ENCODE measurements around the gene APRT. TPM values are rescaled to one million over a fixed set of nuclear protein-coding genes. Genes with fewer than 3 reads are reported as not detected.

APRT gene
- total and polyA plus RNA-seq, 8 donors: 38.8 to 88.2 (median 68.4) TPM

DNA sequence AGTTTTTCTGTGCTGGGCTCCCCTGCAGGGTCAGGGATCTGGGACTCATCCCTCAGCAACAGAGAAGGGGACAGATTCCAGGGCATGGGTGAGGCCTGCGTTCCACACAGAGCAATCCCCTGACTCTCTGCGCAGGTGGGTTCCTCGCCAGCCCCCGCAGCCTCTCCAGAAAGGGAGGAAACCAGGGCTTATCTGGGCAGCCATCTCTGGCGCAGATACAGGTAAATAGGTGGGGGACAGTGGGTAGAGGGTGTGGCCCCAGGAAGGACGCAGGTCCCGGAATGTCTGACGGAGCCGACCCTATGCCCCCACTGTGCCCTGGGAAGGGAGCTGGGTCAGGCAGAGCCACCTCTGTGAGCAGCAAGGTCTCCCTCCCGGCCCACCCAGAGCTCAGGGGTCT is 49.9 kb downstream of the APRT start:
- DNase-seq: no peak

GRCh38 chr16:88761143-88761534 is 50.6 kb downstream of the APRT start:
- TF ChIP-seq CTCF (IDR thresholded peaks at IDR 0.05): no peak
- WGBS, 2 donors: 77 to 90% methylated on average over 11 of the region's 11 CpGs
- Histone ChIP-seq H3K36me3 (no peaks in the 10 kb centered on the region), H3K9me3 (no peaks in the 10 kb centered on the region), H3K27me3 (no peaks in the 10 kb centered on the region), H3K27ac (no peak overlapping the region), H3K4me3 (no peak overlapping the region), H3K4me1 (no peaks in the 10 kb centered on the region)
- ATAC-seq (no peak), FAIRE-seq (no peak), DNase-seq (no peak)
- intact Hi-C loops (cut with DNase I): no loop called here

More for the DNA sequence above, 49.9 kb downstream of the APRT start:
- Histone ChIP-seq H3K9me3 (no peaks in the 10 kb centered on the region), H3K4me1 (no peaks in the 10 kb centered on the region), H3K36me3 (no peaks in the 10 kb centered on the region), H3K4me3 (no peak overlapping the region), H3K27ac (peak overlapping the region in 1 of 4 donors; percentile 58), H3K27me3 (no peaks in the 10 kb centered on the region)
- 56 to 66% methylated on average over 9 to 10 of the region's 10 CpGs for WGBS, 2 donors
- ATAC-seq (no peak), FAIRE-seq (no peak)
- intact Hi-C loops (cut with DNase I): no loop called here
- no peak for TF ChIP-seq CTCF (IDR thresholded peaks at IDR 0.05)

- TF ChIP-seq CTCF (IDR thresholded peaks at IDR 0.05): no peak
- FAIRE-seq (no peak), DNase-seq (peak in 1 of 6 donors; percentile 71), ATAC-seq (peak in 3 of 4 donors; percentile 3 to 45 (median 31))
- H3K4me3 ChIP-seq: no peak overlapping the region
- H3K36me3 ChIP-seq: no peaks in the 10 kb centered on the region
- H3K4me1 ChIP-seq: no peaks in the 10 kb centered on the region
- no peaks in the 10 kb centered on the region for H3K9me3 ChIP-seq
- intact Hi-C loops (cut with DNase I): no loop called here
- peak overlapping the region in 3 of 4 donors; percentile 11 to 49 (median 27) for H3K27ac ChIP-seq
- no peaks in the 10 kb centered on the region for H3K27me3 ChIP-seq
- WGBS, 2 donors: 49 to 66% methylated on average over 24 of the region's 24 CpGs
Observed at GRCh38 chr16:88760424-88761142, 51.1 kb downstream of the APRT start.

DNA sequence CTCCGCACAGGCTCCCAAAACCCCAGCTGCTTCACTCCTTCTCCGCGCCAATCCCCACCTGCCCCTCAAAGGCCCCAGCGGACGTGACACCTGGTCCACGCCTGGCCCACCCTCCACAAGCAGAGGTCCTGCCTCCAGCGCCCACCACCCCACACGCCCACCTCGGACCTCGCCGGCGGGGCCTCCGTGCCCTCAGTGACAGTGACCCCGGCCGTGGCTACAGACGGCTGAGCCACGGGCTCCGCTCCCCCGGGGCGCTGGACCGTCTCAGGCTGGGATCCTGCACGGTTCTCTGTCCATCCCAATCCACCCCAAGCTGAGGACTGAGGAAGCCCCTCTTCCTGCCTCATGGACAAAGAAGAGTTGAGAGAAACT is 51.8 kb downstream of the APRT start:
- ATAC-seq: no peak
- Histone ChIP-seq H3K27ac (peak overlapping the region in 2 of 4 donors; percentile 27 to 49), H3K27me3 (no peaks in the 10 kb centered on the region), H3K4me1 (no peaks in the 10 kb centered on the region), H3K4me3 (no peak overlapping the region), H3K36me3 (no peaks in the 10 kb centered on the region), H3K9me3 (no peaks in the 10 kb centered on the region)
- DNase-seq: no peak
- FAIRE-seq: no peak
- 88 to 93% methylated on average over 20 to 22 of the region's 22 CpGs for WGBS, 2 donors
- intact Hi-C loops (cut with DNase I): no loop called here
- no peak for TF ChIP-seq CTCF (IDR thresholded peaks at IDR 0.05)

Other genes starting within 250 kb of the APRT start
- 10 to 100 TPM; 12.2 to 19.6 (median 16.6) TPM for gene ZC3H18, start 241.5 kb downstream of the APRT start, total RNA-seq
- gene ZC3H18, start 241.5 kb downstream of the APRT start, polyA plus RNA-seq: 10 to 100 TPM; 19.1 to 27.6 TPM
- gene IL17C, start 173.4 kb downstream of the APRT start, total RNA-seq: not detected
- gene IL17C, start 173.4 kb downstream of the APRT start, polyA plus RNA-seq: under 1 TPM in 1 of 2 donors, not detected in 1; 0.14 TPM
- gene CYBA, start 160.9 kb downstream of the APRT start, total RNA-seq: 100 to 1,000 TPM in 2 of 6 donors, 10 to 100 TPM in 4; 38.0 to 135 (median 58.8) TPM
- 10 to 100 TPM; 63.3 to 85.9 TPM for gene CYBA, start 160.9 kb downstream of the APRT start, polyA plus RNA-seq
- 10 to 100 TPM; 12.7 to 20.7 (median 15.3) TPM for gene MVD, start 148.8 kb downstream of the APRT start, total RNA-seq
- 10 to 100 TPM; 41.8 to 46.6 TPM for gene MVD, start 148.8 kb downstream of the APRT start, polyA plus RNA-seq
- 1 to 10 TPM in 1 of 6 donors, under 1 TPM in 5; 0.19 to 1.9 (median 0.69) TPM for gene SNAI3, start 125.4 kb downstream of the APRT start, total RNA-seq
- gene SNAI3, start 125.4 kb downstream of the APRT start, polyA plus RNA-seq: 1 to 10 TPM in 1 of 2 donors, under 1 TPM in 1; 0.72 to 1.2 TPM
- gene RNF166, start 105.5 kb downstream of the APRT start, total RNA-seq: 10 to 100 TPM in 4 of 6 donors, 1 to 10 TPM in 2; 9.7 to 18.0 (median 10.9) TPM
- 10 to 100 TPM; 23.4 to 40.9 TPM for gene RNF166, start 105.5 kb downstream of the APRT start, polyA plus RNA-seq
- gene CTU2, start 105.4 kb downstream of the APRT start, total RNA-seq: 10 to 100 TPM in 3 of 6 donors, 1 to 10 TPM in 3; 8.1 to 13.3 (median 10.0) TPM
- gene CTU2, start 105.4 kb downstream of the APRT start, polyA plus RNA-seq: 10 to 100 TPM; 20.3 to 21.9 TPM
- 10 to 100 TPM; 16.3 to 72.0 (median 23.9) TPM for gene PIEZO1, start 26.7 kb downstream of the APRT start, total RNA-seq
- gene PIEZO1, start 26.7 kb downstream of the APRT start, polyA plus RNA-seq: 100 to 1,000 TPM; 189 to 255 TPM
- gene CDT1, start 8.1 kb downstream of the APRT start, total RNA-seq: 1 to 10 TPM in 4 of 6 donors, under 1 TPM in 2; 0.12 to 1.8 (median 1.4) TPM
- under 1 TPM; 0.30 to 0.35 TPM for gene CDT1, start 8.1 kb downstream of the APRT start, polyA plus RNA-seq
- gene GALNS, start 45.0 kb upstream of the APRT start, total RNA-seq: 10 to 100 TPM in 2 of 6 donors, 1 to 10 TPM in 4; 5.7 to 19.2 (median 7.2) TPM
- gene GALNS, start 45.0 kb upstream of the APRT start, polyA plus RNA-seq: 10 to 100 TPM; 18.0 to 26.1 TPM
- gene TRAPPC2L, start 45.2 kb upstream of the APRT start, total RNA-seq: 10 to 100 TPM; 16.0 to 35.5 (median 23.0) TPM
- 10 to 100 TPM; 49.2 to 55.2 TPM for gene TRAPPC2L, start 45.2 kb upstream of the APRT start, polyA plus RNA-seq
- gene PABPN1L, start 54.7 kb upstream of the APRT start, total RNA-seq: under 1 TPM in 3 of 6 donors, not detected in 3; 0.23 to 0.35 (median 0.24) TPM
- gene PABPN1L, start 54.7 kb upstream of the APRT start, polyA plus RNA-seq: under 1 TPM; 0.63 to 0.65 TPM
- gene CBFA2T3, start 165.3 kb upstream of the APRT start, total RNA-seq: 10 to 100 TPM; 16.7 to 27.0 (median 21.9) TPM
- 10 to 100 TPM in 1 of 2 donors, 1 to 10 TPM in 1; 8.7 to 24.6 TPM for gene CBFA2T3, start 165.3 kb upstream of the APRT start, polyA plus RNA-seq